Head of caudate nucleus (tissue), 42 donors: ENCODE measurements around the gene MRI1.
"Not testable (repeated sequence)": the region's sequence is repeated elsewhere in the genome, so short reads cannot be mapped to it uniquely, and the experiment has no call there.

Experiments used
- DNase-seq, 42 donors: peaks; one replicate each; pipeline versions ENCODE4 v3.0.0 to v3.0.0-alpha.2; 2020 to 2021; ENCODE audit warnings: mixed read lengths in 7 of 42
- intact Hi-C: fragments of 100-400 bp; cut with DNase I; formaldehyde crosslinking; loops from one replicate; pipeline ENCODE4 v1.15.0; 2022

The MRI1 gene

GRCh38 chr19:13757805-13758772 is 6.2 kb upstream of the MRI1 start:
- intact Hi-C loops: no loop called here
- DNase-seq: no peak

DNA sequence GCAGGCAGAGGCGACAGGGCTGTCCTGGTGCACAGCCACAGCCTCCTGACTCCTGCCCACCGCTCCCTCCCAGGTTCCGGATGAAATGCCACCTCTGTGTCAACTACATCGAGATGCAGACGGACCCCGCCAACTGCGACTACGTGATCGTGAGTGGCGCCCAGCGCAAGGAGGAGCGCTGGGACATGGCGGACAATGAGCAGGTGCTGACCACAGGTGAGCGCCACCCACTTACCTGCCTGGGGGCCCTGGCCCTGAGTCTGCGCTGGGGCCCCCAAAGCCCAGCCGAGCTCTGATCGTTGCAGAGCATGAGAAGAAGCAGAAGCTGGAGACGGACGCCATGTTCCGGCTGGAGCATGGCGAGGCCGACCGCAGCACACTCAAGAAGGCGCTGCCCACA is 5.5 kb upstream of the MRI1 start:
- intact Hi-C loops: no loop called here
- DNase-seq: no peak

GRCh38 chr19:13761423-13761822 is 2.9 kb upstream of the MRI1 start:
- intact Hi-C loops: no loop called here
- no peak for DNase-seq

- no peak for DNase-seq
- intact Hi-C loops: no loop called here
Observed at GRCh38 chr19:13762635-13763235, 1.6 kb upstream of the MRI1 start.

DNA sequence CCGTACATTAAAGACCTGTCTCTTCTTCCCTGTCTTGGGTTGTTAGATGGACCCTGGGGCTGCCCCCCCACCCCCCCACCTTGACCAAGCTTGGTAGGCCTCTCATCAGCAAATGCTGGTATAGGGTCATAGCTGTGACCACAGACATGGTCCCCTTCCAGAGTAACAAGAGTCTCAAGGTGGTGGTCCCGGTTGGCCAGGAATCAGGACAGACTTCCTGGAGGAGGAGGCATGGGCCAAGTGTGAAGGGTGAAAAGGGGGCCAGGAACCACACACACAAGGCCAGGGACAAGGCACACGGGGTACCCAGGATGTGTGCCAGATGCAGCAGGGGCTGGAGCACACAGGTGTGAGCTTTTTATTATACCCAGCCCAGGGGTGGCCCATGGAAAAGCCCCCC is 1.1 kb upstream of the MRI1 start:
- intact Hi-C loops: no loop called here
- DNase-seq: no peak

DNA sequence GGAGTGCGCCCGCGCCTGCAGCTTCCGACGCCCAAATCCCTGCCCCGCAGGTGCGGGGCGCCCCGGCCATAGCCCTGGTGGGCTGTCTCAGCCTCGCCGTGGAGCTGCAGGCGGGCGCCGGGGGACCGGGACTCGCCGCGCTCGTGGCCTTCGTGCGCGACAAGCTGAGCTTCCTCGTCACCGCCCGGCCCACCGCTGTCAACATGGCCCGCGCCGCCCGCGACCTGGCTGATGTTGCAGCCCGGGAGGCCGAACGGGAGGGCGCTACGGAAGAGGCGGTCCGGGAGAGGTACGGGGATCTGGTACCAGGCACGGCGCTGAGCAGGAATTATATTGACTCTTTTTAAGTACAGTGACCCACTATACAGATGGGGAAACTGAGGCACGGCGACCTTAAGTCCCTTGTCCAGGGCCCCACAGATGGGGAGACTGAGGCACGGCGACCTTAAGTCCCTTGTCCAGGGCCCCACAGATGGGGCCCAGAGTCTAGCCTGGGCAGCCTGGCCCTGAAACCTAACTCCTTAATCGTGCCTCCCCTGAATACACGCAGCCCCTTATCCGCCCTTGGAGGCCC is 586 bp downstream of the MRI1 start:
- DNase-seq: peak in 25 of 42 donors; percentile 11 to 56 (median 35)

DNA sequence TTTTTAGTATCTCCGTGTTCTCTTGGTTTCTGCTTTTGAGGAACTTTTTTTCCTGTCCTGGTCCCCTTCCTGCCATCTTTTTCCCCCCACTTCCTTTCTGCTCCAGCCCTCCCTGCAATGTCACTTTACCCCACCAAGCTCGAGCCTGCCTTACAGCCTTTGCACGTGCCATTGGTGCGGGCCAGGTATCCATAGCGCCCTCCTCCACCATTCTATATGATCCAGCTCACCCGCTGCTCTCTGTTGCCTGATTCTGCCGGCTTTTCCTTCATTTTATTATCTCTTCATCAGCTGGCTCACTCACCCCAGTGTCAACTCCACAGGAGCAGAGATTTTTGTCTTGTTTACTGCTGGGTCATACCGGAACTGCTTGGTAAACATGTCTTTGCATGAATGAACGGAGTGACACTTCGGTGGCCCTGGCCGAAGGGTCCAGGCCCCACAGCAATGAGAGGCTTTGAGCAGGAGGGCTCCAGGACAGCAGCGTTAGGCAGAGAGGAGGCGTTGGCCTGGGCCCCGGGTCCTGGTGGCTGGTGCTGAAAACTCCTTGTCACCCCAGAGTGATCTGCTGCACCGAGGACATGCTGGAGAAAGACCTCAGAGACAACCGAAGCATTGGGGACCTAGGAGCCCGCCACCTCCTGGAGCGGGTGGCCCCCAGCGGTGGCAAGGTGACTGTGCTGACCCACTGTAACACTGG is 1.2 kb downstream of the MRI1 start:
- DNase-seq: no peak
- intact Hi-C loops: no loop called here

More for the DNA sequence above, 586 bp downstream of the MRI1 start:
- intact Hi-C loops: no loop called here

DNA sequence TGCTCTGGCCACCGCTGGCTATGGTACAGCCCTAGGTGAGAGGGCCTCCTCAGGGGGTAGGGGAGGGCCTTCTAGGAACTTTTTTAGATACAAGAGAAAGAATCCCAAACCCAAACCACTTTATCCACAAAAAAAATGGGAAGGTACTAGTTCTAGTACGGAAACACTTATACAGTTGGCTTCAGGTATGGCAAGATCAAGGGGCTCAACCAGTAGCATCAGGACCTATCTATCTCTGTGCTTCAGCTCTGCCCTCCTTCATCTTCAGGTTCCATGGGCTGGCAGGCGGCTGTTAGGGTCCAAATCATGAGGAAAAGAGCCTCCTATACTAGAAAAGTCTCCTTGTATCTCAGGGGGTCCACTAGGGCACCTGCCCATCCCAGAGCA is 1.8 kb downstream of the MRI1 start:
- intact Hi-C loops: no loop called here
- DNase-seq: no peak

GRCh38 chr19:13768510-13768909 is 4.2 kb downstream of the MRI1 start:
- intact Hi-C loops: no loop called here
- DNase-seq: no peak

- no peak for DNase-seq
- intact Hi-C loops: no loop called here
Observed at GRCh38 chr19:13770013-13770635, 5.8 kb downstream of the MRI1 start.

- peak; percentile 88 to 97 (median 95) for DNase-seq
- intact Hi-C loops: no loop called here
Observed at GRCh38 chr19:13774217-13775191, 10.2 kb downstream of the MRI1 start, which contains the start of gene C19orf53. Gene C19orf53 (plus strand): TSS chr19:13774456. CDS start chr19:13774478, 22 bp downstream.

DNA sequence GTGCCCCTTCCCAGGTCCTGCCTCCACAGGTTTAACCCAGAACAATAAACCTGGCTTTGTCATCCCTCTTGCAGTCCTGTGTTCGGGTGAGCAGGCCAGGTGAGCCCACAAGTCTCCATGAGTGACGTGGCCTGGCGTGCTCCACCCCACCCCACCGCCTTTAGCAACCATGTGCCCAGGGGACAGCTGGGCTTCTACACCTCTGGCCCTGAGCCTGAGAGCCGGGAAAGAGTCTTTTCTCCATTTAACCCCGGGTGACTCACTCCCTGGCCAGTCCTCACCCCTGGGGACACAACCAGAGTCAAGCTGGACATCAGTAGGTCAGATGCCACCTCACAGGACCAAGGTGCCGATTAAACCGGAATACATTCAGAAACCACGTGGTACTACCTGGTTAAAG is 14.1 kb downstream of the MRI1 start:
- DNase-seq: no peak
- intact Hi-C loops: no loop called here

DNA sequence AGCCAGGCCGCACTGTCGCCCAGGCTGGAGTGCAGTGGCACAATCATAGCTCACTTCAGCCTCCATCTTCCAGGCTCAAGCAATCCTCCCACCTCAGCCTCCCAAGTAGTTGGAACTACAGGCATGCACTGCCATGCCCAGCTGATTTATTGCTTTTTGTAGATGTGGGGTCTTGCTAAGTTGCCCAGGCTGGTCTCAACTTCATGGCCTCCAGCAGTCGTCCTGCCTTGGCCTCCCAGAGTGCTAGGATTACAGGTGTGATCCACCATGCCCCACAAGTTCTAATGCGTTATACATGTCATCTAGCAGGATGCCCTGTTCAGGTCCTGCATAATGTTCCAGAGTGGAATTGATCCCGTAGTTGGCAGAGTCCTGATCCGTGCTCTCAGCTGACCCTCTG is 14.5 kb downstream of the MRI1 start:
- no peak for DNase-seq
- intact Hi-C loops: no loop called here

- intact Hi-C loops: not testable (repeated sequence)
Observed at GRCh38 chr19:13779794-13780193, 15.5 kb downstream of the MRI1 start.

DNA sequence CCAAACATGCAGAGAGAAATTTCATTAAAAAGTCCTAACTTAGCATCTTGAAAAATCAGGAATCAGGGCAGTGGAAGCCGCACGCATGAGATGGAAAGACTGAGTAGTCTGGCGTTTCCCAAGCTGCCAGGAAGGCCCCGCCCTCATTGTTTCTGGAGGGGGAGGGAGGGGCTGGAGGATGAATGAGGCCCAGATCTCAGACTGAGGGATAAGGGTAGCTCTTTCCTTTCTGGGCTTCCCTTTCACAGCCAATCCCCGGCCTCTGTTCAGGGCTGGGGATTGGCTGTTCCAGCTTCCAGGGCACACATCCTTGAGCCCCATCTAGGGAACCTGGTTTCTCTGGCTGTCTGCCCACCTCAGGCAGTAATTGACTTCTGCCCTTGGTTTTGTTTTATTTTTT is 17.2 kb downstream of the MRI1 start:
- DNase-seq: peak in 24 of 42 donors; percentile 11 to 78 (median 45)
- intact Hi-C loops: no loop called here

More at GRCh38 chr19:13779794-13780193, 15.5 kb downstream of the MRI1 start:
- DNase-seq: not testable (repeated sequence)

DNA sequence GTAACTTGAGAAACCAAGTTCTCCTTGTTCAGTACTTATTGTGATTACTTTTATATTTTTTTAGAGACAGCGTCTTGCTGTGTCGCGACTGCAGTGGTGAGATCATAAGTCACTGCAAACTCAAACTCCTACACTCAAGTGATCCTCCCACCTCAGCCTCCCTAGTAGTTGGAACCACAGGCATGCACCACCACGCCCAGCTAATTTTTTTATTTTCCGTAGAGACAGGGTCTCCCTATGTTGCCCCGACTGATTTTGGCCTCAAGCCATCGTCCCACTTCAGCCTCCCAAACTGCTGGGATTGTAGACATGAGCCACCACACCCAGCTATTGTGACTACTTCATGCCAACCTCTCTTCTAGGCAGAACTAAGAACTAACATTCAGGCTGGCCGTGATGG is 18.2 kb downstream of the MRI1 start:
- intact Hi-C loops: no loop called here
- no peak for DNase-seq

DNA sequence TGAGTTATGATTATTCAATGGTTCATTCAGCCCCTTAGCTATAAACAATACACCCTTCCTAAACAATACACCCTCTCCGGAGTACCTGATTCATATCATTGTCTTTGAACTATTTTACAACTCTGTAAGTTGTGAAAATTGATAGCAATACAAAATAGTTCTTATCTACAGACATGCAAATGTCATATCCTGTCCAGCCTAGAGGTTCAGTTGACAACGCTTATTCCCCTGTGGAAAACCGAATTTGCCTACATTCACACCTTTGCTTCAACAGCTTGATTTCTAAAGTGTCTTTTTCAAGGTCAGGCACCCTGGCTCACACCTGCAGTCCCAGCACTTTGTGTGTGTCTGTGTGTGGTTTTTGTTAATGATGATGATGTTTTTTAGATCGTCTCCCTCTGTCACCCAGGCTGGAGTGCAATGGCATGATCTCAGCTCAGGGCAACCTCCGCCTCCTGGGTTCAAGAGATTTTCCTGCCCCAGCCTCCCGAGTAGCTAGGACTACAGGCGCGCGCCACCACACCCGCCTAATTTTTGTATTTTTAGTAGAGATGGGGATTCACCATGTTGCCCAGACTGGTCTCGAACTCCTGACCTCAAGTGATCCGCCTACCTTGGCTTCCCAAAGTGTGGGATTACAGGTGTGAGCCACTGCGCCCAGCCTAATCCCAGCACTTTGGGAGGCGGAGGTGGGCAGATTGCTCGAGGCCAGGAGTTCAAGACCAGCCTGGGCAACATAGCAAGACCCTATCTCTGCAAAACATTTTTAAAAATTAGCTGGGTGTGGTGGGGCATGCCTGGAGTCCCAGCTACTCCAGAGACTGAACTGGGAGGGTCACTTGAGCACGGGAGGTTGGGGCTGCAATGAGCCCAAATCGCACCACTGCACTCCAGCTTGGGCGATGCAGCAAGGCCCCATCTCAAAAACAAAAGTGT is 19.5 kb downstream of the MRI1 start:
- DNase-seq: no peak
- intact Hi-C loops: loop anchor here (2.0 kb wide), 1 partner anchor 79 kb away; no protein-coding TSS in a partner anchor
